ENCODE measurements around the gene RASGRP2.

The RASGRP2 gene

DNA sequence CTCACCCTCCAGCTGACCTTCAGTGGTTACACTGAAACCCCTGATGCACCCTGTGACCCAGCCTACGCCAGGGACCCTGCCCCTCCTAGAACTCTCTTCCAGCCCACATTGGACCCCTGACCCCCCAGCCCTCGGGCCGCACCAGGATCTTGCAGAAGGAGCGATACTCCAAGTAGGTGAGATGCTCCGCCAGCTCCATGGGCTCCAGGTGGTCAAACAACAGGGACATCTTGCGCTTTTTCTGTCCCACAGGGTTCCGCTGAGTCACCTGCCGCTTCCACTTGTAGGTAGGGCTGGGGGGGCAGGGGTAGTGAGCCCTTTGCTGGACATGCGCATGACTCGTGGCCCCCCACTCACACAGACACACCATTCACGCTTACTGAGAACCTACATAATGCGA is 4.1 kb downstream of the RASGRP2 start:
- DNase-seq (ENCODE audit: low spot score): no peak

DNA sequence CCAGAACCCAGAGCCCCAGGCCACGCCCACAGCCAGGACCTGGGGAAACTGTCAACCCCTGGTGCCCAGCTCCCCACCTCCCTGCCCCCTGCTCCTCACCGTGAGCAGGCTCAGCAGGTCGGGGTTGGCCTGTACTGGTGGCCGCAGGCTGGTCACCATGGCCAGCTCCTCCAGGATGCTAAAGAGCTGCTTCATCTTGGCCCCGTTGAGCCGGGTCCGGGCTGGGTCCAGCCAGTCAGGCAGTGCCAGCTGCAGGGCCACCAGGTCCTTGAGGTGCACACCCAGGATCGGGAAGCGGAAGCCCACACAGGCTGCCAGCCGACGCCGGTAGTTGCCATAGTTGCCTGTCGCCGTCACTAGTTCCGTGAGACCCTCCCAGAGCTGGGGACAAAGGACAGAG is 7.3 kb downstream of the RASGRP2 start:
- no peak for DNase-seq (ENCODE audit: low spot score)

DNA sequence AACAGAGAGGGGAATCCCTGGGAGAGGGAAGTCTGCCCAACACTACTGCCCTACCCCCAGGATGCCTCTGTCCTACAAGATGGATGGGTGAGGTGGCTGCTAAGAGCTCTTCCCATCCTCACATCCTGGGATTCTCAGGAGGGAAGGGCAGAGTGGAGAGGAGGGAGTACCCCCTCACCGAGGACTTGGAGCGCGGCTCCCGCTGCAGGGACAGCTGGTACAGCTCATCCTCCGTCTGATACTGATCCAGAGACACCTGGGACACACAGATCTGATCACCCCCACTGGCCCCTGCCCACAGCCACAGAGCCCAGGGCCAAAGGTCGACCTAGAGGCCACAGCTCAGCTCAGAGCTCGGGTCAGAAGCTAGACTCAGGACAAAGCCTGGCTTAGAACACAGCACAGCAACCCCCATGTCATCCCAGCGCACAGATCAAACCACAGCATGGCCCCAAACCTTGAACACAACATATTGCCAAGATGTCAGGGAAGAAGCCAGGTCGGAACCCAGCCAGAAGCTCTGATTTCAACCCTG is 8.2 kb downstream of the RASGRP2 start:
- DNase-seq (ENCODE audit: low spot score): no peak

DNA sequence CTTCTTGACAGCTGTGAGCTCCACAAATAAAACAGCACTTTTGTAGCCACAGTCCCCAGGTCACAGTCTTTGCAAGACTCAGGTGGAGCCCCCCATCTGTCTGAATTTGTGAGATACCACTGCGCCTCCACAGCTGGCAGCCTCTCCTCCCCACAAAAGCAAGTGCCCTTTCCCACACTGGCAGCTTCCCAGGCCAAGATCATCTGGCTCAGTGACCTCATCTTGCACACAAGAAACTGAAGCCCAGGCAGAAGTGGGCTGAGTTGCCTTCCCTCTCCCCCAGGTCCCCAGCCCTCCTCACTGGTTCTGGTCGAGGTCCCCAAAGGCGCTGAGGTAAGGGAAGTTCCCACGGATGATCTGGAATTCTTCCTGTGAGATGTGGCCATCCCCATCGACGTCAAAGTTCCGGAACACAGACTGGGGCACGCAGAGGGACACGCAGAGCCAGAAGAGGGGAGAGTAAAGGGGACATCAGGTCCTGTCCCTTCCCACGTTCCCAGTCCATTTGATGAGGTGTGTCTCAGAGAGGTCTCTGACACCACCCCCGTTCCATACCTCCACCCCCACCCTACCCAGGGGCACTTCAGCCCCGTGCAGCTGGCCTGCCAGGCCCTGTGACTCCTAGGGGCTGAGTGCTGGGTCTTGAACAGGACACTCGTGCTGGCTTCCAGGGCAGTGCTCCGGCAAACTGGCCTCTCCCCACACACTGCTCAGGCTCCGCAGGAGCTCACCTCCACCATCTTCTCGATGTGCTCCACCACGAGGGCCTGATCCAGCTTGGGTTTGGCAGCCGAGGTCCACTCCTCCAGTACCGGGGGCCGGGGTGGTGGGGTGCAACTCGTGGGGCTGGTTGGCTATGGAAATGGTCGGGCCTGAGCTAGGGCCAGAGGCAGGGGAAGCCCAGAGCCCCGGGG is 8.9 kb downstream of the RASGRP2 start:
- no peak for DNase-seq (ENCODE audit: low spot score)

DNA sequence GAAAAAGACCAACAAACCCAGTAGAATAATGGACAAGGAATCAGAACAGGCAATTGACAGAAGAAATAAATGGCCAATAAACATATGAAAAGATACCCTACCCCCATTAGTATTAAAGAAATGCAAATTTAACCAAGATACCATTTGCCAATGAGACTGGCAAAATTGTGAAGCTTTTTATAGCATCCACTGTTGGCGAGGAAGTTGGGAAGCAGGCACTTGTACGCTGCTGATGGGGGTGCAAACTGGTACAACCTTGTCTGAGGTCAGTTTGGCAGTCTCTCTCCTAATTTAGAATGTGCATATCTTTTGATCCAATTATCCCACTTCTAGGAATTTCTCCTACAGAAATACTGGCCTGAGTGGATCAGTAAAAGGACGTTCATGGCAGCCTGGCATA is 12.3 kb downstream of the RASGRP2 start:
- no peak for DNase-seq (ENCODE audit: low spot score)

DNA sequence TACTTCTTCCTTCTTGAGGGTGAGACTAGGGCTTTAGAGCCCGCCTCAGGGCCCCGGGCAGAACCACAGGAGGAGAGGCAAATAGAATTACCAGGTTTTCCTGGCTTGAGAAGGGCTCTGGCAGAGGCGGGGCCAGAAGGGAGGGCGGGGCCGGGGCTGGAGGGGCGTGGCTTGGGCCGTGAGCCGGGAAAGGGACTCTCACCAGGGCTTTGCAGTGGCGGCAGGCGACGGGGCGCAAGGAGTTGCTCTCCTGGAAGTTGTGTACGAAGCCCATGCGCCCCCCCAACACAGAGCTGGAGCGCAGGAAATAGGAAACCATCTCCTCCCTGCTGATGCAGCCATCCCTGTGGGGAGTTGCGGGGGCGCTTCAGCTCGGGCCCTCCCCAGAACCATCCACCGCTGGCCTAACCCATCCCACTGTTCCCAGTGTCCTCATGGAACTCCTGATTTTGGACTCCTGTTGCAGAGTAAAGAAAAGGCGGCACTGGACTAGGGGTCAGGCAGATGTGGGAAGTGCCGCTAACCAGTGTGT is 14.0 kb downstream of the RASGRP2 start:
- DNase-seq (ENCODE audit: low spot score): no peak

DNA sequence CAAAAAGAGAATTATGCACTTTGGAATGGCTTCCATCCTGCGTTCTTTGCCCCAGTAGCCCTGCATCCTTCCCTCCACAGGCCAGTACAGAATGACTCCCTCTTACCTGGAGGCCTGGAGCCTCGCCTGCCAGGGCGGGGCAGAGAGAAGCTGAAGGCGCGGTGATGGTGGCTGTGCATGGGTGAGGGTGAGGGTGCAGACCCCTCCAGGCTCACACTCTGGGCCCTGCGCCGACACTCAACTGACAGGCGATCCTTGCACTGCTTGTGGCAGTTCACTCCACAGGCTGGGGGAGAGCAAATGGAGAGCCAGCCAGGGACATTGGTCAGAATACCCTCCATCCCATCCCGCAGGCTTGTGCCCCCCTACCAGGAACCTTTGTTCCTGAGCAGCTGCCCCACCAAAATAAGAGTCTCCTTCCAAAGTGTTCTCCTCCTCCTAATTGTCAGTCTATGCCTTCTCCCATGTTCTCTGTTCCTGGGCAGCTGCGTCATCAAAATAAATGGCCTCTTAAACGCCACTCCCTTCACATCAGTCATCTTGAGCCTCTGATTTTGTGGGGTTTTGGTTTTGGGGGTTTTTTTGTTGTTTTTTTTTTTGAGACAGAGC is 15.1 kb downstream of the RASGRP2 start:
- no peak for DNase-seq (ENCODE audit: low spot score)

DNA sequence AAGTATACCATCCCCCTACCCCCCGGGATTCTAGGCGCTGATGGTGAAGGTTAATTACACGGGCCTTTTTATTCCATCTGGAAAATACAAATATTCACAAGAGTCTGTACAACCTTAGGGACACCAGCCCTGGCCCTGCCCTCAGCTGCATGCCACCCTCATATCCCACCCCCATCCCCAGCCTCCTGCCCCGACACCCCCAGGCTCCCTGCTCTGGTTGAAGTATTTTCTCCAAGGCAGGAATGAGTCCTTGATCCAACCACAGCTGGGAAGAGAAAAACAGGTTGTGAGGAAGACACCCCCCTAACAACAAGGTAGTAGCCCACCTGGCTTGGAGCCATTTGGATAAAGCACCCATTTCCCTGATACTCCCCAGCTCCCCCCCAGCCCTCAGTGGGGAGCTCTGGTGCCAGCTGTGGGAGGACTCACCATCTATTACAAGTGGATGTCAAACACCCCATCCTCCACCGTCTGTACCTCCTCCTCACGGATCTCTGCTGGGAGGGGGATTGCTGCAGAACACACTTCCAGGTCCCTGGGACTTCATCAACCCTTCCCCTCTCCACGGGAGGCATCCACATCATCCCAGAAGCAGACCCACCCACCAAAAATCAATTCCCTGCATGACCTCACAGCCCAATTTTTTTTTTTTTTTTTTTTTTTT is 16.9 kb downstream of the RASGRP2 start:
- DNase-seq (ENCODE audit: low spot score): no peak

DNA sequence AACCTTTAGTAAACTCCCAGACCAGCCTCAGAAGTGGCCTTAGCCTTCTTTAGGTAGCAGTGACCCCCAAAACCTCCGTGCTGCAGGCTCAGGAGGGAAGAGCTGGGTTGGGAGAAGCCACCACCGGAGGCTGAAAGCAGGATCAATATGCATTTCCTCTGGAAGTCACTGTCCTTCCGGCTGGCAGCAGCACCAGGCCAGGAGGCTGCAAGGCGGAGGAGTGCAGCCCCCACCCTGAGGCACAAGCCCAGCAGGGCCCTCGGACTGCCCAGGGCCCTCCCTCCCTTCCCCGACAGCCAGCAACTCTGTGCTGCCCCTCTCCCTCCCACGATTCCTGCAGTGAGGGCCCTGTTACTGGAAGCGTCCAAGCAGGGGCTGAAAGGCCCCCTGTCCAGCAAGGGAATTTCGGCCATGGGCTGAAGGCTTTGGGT is 17.7 kb downstream of the RASGRP2 start:
- DNase-seq (ENCODE audit: low spot score): no peak

DNA sequence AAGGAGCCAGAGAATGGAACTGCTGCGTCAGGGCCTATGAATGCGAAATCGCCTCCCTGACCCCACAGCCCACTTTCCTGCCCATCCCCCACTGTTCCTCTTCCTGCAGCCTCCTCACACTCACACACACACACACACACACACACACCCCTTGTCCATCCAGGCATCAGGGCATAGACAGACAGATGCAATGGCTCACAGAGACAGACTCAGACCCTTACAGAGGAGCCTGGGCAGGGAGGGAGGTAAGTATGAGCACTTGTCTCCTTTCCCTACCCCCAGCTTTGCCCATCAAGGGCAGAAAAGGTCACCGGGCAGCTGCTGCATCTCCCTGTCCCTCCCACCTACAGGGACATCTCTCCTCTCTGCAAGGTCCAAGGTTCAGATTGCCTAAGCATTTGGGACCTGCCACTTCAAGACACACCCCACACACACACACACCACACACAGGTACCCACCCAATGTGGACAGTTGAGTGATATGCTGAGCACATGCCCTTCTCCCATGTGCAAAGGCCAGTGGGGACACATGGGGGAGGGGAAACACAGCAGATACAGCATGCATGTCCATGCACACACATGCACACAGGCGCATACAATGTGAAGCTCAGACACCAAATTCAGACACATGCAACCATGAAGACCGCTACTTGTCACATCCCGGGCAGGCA is 18.9 kb downstream of the RASGRP2 start:
- DNase-seq (ENCODE audit: low spot score): no peak

DNA sequence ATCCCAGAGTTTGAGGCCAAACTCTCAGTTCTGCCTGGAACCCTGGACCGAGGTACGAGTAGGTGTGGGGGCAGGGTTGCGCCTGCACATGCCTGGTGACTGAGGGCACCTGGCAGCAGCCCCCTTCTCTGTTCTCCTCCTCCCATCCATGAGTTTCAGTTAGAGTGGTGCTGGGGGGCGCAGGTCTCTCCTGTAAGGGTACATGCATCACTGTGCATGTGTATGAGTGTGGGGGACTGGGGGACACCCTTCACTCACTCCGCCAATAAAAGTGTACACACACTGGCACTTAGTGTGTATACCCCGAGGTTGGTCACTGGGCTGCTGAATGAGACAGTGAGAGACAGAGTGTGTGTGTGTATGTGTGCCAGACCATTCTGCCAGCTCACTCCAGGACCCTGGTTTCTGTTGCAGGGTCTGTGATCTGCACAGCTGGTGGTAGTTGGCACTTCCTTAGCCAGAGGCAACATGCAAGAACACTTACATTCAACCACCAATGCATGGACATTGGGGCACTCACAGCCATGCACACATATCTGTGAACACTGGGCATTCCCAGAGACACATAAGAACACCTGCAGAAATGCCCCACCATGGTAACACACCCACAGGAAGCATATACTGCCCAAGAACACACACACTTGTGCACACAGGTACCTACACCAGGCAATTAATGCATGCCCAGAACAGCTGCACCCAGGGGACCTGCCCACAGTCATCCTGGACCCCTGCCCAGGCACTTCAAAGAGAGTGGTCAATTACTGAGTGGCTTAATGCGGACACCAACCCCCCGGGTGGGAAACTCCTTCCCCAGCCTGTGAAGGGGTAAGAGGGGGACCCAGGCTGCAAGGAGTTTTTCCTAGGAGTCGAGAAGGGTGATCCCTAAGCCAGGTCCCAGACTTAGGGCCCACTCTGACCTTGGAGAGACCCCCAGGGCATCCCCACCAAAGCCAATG is 19.8 kb downstream of the RASGRP2 start:
- no peak for DNase-seq (ENCODE audit: low spot score)

DNA sequence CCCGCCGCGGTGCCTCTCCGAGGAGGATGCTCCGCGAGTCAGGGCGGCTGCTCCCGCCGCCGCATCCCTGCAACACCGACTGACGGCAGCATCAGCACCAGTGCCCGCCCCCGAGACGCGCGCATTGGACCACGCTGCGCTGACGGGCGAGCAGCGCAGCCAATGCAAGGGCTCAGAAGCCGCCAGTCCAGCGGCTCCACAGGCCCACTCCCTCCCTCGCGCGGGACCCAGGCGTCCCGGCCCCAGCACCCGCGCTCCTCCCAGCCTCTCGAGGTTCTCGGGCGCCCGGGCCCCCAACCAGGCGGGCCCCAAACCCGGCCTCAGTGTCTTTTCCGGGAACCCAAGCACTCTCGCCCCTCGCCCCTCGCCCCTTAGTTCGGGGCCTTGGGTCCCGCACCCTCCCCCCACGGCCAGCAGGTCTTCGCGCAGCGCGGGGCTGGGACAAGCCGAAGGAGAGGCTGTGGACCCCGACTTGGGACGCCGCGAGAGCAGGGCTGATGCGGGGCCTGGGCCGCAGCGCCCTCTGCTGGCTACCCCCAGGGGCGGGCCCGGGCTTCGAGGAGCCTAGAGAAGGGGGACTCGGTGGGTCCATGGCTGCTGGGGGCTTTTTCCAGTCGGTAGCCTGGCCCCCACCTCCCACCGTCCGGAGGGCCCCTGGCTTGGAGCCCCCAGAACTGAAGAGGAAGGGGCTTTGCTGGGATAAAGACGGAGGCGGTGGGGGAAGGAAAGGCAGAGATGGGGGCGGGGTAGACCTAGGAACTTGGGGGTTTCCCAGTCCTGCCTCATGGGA is 20.6 kb downstream of the RASGRP2 start, which contains the start of gene NRXN2:
NRXN2 (minus strand) TSS at position 81 of the 790 bp plus-strand sequence. CDS start 9,498 bp downstream, outside the sequence.
- peak; percentile 94 for DNase-seq (ENCODE audit: low spot score)

DNA sequence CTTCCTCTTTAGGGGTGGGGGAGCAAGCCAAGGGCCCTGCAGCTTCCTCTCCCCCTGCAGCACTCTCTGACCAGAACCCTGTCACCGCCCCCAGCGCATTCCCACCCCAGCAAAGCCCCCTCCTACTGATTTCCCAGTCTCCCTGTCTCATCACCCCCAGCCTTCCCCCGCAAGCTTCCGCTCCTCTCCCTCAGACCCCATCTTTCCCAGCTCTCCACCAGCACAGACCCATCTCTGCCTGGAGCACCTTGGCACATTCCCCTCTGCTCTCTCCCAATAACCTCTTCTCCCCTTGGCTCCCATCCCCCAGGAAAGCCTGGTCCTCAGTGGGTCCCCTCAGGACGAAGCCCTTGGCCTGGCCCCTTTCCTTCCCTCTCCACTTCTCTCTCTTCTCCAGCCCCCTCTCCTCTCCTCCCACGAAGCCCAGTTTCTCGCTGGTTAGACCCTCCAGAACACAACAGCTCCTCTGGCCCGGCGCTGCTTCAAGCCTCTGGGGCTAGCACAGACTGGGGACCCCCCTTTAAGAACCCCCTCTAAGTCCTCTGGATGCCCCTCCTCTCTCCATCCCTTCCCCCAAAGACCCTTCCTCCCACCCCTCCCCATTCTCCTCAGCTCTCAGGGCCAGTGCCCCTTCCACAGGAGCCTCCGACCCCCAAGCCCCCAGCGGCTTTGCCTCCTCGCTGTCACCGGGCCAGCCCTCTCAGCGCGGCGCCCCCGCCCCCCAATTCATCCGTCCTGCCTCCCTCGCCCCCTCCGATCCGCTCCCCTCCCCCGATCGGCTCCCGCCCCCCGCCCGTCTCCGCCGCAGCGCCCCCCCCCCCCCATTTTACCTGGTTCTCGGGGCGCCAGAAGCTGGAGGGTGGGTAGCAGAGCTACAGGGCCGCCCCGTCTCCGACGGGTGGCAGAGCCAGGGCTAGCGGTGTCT is 21.5 kb downstream of the RASGRP2 start:
- DNase-seq (ENCODE audit: low spot score): no peak

DNA sequence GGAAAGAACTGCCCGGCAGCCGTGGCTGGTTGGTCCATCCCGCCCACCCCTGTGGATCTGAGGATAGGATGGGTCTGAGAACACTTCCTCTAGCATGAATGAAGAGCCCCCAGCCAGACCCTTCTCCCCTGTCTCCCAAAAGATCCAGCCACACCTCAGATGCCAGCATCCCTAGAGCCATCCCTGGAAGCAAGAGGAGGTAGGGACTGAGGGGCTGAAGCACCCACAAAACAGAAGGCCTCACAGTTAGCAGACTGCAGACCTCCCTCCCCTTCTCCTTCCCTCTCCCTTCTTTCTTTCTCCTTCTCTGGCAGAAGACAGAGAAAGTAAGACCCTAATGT is 22.6 kb downstream of the RASGRP2 start:
- no peak for DNase-seq (ENCODE audit: low spot score)

DNA sequence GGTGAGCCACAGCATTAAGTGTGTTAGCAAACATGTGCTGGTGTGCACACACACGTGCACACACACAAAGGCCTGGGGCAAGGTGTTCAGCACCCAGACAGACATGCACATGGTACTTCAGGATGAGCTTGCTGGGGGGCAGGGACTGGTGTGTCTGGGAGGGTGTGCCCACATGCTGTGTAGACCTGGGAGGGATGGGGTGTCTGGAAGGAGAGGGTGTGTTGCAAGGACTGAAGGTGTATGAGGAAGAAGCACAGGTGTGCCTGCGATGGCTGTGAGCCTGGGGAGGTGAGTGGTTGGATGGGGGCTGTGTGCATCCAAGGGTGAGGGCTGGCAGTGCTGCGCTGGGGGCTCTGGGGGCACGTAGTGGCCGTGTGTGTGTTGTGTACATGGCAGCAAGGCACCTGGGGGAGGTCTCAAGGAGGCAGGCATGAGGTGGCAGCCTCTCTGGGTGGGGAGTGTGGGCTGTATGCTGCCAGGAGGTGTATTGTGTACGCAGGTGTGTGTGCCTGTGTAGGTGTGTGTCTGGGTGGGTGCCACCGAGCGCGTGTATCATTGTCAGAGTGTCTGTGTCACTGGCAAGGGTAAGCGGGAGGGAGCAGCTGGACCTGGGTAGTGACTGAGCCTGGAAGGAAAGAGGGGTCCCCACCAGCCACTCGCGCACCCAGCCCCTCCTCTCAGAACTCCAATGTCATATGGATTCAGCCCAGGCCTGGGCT is 23.1 kb downstream of the RASGRP2 start:
- DNase-seq (ENCODE audit: low spot score): no peak

DNA sequence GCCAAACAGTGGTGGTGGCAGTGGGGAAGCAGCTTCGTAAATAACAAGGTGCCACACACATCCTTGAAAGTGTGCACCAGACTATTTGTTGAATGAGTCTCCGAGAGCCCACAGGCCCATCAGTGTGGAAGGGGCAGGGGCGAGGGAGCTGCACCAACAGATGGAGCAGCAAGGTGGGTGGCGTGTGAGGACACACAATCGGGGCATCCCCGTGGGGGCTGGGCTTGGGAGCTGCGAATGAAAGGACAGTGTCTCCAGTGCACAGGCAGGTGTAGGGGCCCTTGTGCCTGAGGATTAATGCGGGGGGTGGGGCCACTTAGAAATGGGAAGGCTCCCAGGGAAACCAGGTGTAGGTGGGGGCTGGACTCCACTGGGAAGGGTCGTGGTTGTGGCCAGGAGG is 23.8 kb downstream of the RASGRP2 start:
- no peak for DNase-seq (ENCODE audit: low spot score)

DNA sequence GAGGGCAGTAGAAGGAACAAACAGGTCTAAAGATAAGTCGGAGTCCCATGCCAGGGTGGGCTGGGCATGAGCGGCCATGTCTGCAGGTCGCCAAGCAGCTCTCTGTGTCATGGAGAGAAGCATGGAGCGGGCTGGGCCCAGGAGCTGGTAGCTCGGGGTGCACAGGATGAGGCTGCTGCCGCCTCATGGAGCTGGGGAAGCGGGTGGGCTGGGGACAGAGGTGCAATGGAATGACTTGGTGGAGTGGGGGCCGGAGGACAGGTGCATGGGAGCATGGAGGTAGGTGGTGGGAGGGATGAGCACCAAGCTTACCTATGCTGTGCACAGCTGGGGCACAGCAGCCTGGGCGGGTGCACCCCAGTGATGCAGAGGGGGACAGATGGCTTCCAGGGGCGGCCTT is 24.5 kb downstream of the RASGRP2 start:
- DNase-seq (ENCODE audit: low spot score): no peak

DNA sequence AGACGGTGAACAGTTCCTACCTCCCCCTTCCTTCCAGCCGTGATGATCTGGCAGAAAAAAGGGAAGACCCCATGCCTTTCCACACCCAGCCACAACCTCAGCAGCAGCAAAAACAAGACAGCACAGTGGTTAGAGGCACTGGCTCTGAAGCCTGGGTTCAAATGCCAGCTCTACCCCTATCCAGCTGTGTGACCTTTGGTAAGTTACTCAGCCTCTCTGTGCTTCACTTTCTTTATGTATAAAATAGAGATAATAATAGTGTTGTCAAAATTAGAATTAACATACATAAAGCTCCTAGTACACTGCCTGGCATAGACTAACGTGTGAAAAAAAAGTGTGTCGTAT is 25.2 kb downstream of the RASGRP2 start:
- no peak for DNase-seq (ENCODE audit: low spot score)
